Transverse colon (tissue), 3 donors: Measurements from ENCODE around the gene TNNI3K.

Source experiments
- EP300 ChIP-seq: sonication (generic); formaldehyde crosslinking; IDR thresholded peaks from one replicate; pipeline ENCODE4 v1.6.1; 2017; ENCODE audit warnings: antibody characterized with exemption, low read depth
- POLR2A ChIP-seq: fragments of 450-650 bp; IDR thresholded peaks from one replicate; pipeline ENCODE4 v1.6.1; 2016; ENCODE audit warnings: antibody characterized with exemption, mild to moderate bottlenecking, moderate library complexity
- TF ChIP-seq, protein P1 (sequence below), 5 experiments: fragments of 200-600 bp in 3 of 5; fragments of 450-650 bp in 2 of 5; sonication (generic) in 3 of 5; IDR thresholded peaks; 1 replicate in 2 of 5; 2 replicates in 3 of 5; pipeline ENCODE4 v1.5.1; 2016 to 2017; ENCODE audit warnings: antibody characterized with exemption in 5 of 5, inconsistent platforms in 3 of 5, mild to moderate bottlenecking in 2 of 5, moderate library complexity in 1 of 5

GRCh38 chr1:74407902-74408301, 172.7 kb downstream of the TNNI3K start:
- TF ChIP-seq POLR2A (no peak), EP300 (no peak)
- TF ChIP-seq, protein P1, sequence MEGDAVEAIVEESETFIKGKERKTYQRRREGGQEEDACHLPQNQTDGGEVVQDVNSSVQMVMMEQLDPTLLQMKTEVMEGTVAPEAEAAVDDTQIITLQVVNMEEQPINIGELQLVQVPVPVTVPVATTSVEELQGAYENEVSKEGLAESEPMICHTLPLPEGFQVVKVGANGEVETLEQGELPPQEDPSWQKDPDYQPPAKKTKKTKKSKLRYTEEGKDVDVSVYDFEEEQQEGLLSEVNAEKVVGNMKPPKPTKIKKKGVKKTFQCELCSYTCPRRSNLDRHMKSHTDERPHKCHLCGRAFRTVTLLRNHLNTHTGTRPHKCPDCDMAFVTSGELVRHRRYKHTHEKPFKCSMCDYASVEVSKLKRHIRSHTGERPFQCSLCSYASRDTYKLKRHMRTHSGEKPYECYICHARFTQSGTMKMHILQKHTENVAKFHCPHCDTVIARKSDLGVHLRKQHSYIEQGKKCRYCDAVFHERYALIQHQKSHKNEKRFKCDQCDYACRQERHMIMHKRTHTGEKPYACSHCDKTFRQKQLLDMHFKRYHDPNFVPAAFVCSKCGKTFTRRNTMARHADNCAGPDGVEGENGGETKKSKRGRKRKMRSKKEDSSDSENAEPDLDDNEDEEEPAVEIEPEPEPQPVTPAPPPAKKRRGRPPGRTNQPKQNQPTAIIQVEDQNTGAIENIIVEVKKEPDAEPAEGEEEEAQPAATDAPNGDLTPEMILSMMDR (IDR thresholded peaks at IDR 0.05): no peak
